HG02763 (cell line): ENCODE data around the gene MAMDC4.
"Not testable (repeated sequence)": the region's sequence is repeated elsewhere in the genome, so short reads cannot be mapped to it uniquely, and the experiment has no call there.

Experiments
- ATAC-seq: cut with Tn5 transposase; IDR thresholded peaks from one replicate; pipeline ENCODE4 v1.9.1; 2021; ENCODE audit warnings: mild to moderate bottlenecking, moderate library complexity; ENCODE audit not compliant: unreplicated experiment

MAMDC4 gene

GRCh38 chr9:136851941-136852663 is at the start of gene MAMDC4:
Gene MAMDC4 (plus strand): TSS chr9:136852346. CDS start chr9:136852417, 71 bp downstream.
- no peak for ATAC-seq

- ATAC-seq: not testable (repeated sequence)
Measured at GRCh38 chr9:136803009-136803550, 49.1 kb upstream of the MAMDC4 start.

- ATAC-seq: no peak
Measured at GRCh38 chr9:136803551-136804508, 48.3 kb upstream of the MAMDC4 start.

- no peak for ATAC-seq
Measured at GRCh38 chr9:136804509-136805206, 47.5 kb upstream of the MAMDC4 start.

- ATAC-seq: no peak
Measured at GRCh38 chr9:136805207-136805740, 46.9 kb upstream of the MAMDC4 start.

DNA sequence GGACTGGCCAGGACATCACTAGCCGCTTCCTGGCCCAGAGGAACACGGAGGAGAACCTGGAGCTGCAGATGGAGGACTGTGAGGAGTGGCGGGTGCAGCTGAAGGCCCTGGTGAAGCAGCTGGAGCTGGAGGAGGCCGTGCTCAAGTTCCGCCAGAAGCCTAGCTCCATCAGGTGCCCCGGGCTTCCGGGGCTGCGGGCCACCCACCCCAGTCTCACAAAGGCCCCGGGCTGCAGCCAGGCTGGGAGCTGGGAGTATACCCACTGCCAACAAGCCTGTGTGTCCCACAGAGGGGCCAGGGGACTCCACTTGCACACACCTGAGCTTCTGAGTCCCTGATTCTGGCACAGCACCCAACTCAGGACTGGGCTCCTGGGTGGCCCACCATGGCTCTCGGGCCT is 46.1 kb upstream of the MAMDC4 start:
- no peak for ATAC-seq

DNA sequence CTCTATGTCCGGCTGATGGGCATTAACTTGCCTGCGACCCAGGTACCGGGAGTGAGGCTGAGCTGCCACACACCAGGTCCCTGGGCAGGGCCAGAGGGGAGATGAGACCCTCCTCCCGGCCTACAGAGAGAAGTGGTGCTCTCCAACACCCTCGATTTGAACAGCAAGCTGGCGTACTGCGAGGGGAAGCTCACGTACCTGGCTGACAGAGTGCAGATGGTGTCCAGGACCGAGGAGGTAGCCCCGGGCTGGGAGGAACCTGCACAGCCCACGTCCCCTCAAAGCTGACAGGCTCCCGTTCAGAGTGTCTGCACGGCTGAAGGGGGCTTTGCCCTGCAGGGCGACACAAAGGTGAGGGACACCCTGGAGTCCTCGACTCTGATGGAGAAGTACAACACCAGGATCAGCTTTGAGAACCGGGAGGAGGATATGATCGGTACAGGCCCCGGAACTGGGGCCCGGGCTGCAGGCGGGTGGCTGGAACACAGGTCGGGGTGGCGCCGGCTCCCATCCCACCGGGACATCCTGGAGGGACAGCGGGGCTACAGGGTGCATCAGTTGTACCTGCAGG is 45.4 kb upstream of the MAMDC4 start:
- ATAC-seq: no peak

DNA sequence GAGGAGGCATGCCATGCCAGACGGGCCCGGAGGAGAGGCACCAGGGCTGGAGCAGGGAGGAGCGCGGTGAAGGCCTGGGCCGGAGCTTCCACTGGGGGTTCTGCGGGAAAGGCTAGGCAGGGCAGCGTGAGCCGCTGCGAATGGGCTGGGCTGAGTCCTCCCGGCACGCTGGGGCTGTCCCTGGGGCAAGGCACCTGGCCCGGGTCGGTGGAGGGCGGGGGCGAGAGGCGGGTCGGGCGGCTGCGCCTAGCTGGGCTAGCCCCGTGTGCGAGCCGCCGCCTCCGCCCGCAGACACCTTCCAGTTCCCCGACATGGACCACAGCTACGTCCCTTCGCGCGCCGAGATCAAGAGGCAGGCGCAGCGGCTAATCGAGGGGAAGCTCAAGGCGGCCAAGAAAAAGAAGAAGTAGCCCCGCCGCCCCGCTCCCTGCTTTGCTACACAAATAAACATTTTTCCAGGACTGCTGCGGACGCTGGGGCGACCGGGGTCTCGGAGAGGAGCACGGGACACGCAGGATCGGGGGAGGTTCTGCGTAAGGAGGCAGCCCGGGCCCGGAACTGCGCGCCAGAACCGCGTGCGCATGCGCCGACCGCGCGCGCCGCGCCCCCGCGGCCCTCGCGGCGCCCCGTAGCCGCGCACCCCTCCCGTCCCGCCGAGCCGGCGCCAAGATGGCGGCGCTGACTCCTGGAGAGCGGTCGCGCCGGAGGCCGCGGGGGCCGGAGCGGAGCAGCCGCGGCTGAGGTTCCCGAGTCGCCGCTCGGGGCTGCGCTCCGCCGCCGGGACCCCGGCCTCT is 44.7 kb upstream of the MAMDC4 start, which contains the start of gene RABL6:
TSS of gene RABL6 (plus strand) at position 668 of the 794 bp plus-strand sequence. CDS start 249 bp downstream, outside the sequence.
- ATAC-seq: peak; percentile 83

- ATAC-seq: peak; percentile 28
Measured at GRCh38 chr9:136808075-136808805, 43.9 kb upstream of the MAMDC4 start.

GRCh38 chr9:136808806-136809158 is 43.4 kb upstream of the MAMDC4 start:
- ATAC-seq: no peak

DNA sequence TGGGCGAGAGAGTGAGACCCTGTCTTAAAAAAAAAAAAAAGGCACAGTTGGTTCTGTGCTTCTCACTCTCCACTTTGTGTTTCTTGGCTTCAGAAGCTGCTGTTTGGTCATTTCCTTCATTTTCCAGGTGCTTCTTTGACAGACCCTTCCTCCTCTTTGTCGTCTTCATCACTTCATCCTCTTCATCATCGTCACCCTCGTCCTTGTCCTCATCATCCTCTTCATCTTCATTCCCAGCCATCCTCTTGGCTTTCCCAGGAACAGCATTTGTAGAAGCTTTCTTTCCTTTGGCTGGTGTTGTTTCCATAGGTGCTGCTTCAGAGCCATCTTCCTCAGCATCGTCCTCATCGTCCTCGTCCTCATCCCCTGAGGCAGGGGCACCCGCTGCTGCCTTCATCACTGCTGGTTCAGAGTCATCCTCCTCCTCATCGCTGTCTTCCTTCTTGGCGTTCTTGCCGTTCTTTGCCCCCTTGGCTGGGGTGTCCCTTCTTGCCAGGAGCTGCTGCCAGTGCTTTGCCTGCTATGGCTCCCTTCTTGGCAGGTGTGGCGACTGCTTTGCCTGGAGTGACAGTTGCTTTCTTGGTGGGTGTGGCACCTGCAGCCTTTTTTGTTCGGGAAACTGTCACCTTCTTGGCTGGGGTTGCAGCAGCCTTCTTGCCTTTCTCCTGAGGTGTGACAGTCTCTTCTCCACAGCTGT is 37.3 kb upstream of the MAMDC4 start:
- ATAC-seq: no peak

DNA sequence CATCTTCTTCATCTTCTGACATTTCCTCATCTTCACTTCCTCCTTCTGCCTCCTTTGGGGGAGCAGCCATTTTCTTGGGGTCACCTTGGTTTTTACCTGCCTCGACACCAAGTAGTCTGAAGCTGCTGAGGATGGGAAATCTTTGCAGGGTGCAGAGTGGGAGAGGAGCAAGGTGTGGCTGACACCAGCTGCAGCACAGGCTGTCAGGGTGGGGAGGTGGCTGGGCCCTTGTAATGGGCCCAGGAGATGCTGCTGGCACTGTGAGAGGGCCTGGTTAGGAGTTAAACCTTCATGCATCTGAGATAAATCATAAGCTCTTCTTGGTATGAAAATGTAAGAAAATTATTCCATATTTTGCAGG is 36.7 kb upstream of the MAMDC4 start:
- ATAC-seq: no peak

GRCh38 chr9:136820971-136821825 is 30.9 kb upstream of the MAMDC4 start:
- ATAC-seq: no peak

DNA sequence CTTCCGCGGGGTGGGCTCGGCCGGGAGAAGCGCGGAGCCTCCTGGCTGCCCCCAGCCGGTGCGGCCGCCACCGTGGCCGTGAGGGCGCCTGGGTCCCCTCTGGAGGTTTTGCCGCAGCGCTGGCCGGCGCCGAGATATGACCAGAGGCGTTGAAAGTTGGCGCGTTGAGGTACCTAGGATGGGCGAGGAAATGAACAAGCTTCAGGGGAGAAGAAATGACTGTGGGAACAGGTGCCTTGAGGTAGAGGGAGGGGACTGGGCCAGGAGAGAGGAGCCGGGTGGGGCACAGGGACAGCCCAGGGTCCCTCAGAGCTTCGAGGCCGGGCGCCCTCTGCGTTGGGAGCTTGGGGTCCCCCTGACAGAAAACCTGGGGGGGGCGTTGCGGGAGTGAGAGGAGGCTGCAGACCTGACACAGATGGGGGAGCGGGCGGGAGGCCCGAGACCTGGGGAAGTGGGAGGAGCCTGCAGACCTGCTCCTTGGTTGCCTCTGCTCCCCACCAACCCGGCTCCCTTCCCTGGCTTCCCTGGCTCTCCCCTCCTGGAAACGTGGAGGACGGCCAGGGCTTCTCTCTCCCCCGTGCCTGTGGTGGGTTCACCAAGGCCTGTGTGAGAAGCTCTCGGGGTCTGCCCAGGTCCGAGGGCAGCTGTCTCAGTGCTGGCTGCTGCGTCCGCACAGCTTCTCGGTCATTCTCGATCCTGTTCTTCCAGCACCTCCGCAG is 30.2 kb upstream of the MAMDC4 start:
- no peak for ATAC-seq

DNA sequence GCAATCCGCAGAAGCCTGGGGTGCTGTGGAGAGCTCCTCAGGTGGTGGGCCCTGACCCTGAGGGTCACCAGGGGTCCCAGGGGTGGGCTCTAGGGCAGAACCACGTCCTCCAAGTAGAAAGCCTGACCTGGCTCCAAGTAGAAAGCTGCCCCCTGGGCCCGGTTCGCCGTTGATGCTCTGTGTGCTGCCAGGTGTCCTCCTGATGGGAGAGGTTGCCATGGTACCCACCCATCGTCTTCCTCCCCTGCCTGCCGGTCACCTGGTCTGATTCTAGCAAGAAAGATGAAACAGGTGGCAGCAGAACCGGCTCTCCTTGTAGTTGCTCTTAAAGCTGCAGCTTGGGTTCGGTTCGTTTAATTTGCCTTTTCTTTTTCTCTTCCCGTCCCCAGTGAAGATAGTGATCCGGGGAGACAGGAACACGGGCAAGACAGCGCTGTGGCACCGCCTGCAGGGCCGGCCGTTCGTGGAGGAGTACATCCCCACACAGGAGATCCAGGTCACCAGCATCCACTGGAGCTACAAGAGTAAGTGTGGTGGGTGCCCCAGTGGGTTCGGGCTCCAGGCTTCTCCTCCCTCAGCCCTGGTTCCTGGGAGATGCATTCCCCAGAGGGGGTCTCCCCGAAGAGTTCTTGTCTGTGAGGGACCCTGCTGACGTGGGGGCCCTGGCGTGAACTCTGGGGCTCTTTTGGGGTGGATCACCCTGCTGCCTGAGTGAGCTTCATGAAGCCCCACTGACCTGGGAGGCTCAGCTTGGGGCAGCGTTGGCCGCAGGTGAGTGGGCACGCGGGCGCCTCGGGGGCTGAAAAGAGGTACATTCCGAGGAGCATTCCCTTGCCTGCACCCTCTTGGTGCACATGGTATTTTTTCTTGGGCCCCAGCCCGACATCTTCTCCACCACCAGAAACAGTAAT is 28.8 kb upstream of the MAMDC4 start:
- ATAC-seq: no peak
